Superior temporal gyrus (tissue), 1 donor: ENCODE data around the gene ASPDH.

Experiments
- DNase-seq: peaks from one replicate; pipeline ENCODE4 v3.0.0-alpha.2; 2016; ENCODE audit errors: extremely low spot score

Gene ASPDH

DNA sequence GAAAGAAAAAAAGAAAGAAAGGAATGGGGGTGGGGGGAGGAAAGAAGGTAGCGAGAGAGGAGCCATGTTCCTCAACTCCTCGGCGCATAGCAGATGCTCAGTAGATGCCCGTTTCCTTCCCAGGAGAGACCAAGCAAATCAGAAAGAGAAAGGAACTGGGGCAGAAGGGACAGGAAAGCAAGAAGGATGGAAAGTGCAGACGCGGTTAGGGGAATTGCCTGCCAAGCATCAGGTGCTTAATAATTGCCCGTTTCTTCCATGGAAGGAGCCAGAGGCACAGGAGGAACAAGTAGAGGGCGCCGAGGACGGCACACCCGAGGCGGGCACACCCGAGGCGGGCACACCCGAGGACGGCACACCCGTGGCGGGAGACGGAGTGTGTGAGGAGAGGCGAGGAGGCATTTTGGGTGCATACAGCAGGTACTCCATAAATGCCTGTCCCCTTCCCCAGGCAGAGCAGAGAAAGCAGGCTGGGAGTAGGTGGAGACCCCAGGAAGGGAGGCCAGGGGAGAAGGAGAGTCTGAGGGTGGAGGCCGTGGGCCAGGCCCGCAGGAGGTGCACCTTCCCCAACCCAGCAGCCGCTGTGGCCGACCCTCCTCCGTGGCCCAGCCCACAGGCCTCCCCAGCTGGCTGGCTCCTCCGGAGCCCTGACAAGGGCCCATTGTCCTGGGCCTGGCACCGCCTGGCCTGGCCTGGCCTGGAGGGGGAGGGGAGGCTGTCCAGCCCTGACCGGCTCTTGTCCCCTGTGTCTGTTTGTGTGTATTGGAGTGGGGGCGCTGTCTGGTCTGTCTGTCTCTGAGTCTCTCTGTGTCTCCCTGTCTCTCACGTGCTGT lies 17.3 kb downstream of the ASPDH start:
- peak; percentile 95 for DNase-seq

DNA sequence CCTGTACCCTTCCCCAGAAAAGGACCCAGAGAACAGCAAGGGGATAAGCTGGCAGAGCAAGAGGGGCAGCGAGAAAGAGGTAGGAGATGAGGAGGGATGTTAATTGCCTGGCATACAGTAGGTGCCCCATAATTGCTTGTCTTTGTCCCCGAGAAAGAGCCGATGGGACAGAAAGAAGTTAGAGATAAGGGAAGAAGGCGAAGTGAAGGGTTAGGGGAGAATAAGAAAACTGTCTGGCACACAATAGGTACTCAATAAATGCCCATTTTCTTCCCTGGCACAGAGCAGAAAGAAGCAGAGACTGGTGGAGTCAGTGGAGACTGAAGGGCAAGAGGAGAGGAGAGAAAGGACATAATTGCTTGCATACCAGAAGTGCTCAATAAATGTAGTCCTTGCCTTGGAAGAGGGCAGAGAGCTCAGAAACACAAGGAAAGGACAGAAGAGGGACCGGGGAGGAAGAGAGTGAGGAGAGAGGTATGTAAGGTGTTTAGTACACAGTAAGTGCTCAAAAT lies 18.6 kb downstream of the ASPDH start:
- DNase-seq, result no peak

DNA sequence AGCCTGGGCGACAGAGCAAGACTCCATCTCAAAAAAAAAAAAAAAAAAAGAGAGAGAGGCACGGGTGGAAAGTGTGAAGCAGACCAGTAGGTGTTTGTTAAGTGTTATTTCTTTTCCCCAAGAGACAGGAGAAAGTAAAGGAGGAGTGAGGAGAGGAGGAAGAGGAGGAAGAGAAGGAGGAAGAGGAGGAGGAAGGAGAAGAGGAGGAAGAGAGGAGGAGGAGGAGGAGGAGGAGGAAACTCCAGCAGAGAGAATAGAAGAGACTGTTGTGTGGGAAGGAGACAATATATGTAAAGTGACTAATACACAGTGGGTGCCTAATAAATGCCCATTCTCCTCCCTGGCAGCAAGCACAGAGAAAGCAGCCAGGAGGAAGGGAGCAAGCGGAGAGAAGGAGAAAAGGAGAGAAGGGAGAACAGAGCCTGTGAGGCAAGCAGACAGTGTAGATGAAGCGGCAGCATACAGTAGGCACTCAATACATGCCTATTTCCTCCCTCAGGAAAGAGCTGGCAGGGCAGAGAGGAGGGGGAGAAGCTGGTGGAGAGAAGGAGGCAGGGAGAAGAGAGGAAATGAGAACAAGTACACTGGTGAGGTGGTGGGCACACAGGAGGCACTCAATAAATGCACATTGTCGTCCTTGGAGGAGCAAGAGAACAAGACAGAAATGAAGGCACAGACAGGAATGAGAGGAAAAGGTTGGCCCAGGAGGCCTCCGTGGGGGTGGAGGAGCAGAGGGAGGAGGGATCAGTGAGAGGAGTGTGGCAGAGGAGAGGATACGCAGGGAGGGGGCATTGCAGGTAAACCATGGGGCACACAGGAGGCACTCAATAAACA lies 19.3 kb downstream of the ASPDH start:
- no peak for DNase-seq

DNA sequence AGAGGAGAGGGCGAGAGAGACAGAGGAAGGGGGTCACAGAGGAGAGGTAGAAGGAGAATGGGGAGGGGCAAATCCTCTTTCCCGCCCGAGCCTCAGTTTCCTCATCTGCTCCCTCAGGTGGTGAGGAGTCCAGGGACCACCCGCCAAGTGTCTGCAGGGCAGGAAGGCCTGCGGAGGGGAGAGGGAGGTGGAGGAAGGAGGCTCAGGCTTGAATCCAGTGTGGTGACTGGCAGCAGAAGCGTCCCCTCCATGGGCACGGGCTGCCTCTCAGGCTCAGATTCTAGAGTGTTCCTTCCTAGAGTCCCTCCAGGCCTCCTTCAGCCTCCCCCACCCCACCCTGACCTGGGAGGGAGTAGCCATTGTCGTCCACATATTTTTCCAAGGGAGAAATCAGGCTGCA lies 20.5 kb downstream of the ASPDH start:
- DNase-seq, result no peak

DNA sequence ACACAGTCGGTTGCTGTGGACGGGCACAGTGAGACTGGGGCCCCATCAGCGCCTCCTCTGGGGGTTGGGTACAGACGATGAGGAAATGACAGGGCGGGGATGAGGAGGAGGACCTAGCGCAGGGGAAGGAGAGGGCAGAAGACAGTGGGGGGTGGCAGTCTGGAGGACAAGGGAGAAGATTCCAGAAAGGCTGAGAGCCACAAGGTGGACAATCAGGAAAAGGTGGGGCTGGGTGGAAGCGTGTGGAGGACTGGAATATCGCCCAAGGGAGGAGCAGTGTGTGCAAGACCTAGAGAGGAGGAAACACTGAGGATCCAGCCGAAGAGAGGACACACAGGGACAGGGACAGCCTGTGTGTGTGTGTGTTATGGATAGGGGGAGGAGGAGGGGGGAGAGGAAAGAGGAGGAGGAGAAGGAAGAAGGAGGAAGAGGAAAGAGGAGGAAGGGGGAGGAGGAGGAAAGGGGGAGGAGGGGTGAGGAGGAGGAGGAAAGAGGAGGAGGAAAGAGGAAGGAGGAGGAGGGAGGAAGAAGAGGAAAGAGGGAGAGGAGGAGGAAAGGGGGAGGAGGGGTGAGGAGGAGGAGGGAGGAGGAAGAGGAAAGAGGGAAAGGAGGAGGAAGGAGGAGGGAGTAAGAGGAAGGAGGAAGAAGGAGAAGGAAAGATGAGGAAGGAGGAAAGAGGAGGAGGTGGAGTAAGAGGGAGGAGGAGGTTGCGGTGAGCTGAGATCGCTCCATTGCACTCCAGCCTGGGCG lies 21.2 kb downstream of the ASPDH start:
- no peak for DNase-seq

GRCh38 chr19:50490991-50491472 lies 22.7 kb downstream of the ASPDH start:
- no peak for DNase-seq

- no peak for DNase-seq
These were observed 23.3 kb downstream of the ASPDH start for GRCh38 chr19:50490411-50490811.

- no peak for DNase-seq
These were observed 24.2 kb downstream of the ASPDH start for GRCh38 chr19:50489461-50490011.

- no peak for DNase-seq
These were observed 25.1 kb downstream of the ASPDH start for GRCh38 chr19:50488389-50489194.

GRCh38 chr19:50486823-50487515 lies 26.7 kb downstream of the ASPDH start:
- no peak for DNase-seq

DNA sequence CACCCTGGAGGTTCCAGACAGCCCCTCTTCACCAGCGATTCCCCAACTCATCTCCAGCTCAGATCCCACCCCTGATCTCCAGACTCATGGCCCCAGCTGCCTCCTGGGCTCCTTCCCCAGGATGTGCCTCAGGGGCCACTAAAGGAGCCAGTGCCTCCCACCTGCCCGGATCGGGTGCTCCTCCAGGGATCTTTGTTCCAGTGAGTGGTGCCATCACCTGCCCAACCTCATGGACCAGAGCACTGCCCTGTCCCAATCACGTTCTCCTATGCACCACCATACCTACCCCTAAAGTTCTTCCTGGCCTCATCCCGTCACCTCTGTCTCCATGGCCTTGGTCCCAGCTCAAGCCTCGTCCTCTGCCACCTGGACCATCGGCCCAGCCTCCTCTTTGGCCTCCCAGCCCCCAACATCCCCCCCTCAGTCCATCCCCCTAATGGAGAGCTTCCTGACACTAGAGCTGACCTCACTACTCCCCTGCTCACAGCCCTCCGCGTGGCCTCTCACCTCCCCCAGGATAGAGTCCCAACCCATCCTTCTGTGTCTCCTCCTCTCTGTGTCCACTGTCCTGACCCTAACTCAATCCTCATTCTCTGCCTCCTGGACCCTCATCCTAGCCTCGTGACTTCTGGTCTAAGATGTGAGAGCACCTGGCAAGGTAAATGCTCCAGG lies 28.3 kb downstream of the ASPDH start:
- DNase-seq, result no peak

GRCh38 chr19:50482916-50483315 lies 30.8 kb downstream of the ASPDH start:
- DNase-seq, result peak; percentile 23

DNA sequence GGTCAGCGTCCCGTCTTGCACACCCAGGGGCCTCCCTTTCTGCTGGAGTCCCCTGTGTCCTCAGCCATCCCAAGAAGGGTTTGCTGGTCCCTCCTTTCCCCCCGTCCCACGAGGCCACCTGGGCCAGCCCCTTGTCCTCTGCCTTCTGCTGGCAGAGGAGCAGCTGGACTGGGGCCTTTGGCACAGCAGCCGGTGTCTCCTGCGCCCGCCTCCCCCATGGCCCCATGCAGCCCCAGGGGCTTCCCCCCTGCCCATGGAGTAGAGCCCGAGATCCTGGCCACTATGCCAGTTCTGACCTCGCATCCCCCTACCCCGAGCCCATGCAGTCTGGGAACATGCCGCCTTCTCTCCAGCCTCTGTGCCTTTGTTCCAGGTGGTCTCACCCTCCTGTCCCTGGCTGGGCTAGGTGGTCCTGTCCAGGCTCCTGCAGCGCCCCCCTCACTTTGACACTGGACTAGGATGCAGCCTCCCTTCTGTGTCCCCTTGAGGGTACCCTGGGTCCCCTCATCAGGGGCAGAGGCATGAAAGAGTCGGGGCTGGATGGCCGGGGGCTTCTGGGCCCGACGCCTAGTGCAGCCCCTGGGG lies 31.4 kb downstream of the ASPDH start:
- DNase-seq, result no peak

DNA sequence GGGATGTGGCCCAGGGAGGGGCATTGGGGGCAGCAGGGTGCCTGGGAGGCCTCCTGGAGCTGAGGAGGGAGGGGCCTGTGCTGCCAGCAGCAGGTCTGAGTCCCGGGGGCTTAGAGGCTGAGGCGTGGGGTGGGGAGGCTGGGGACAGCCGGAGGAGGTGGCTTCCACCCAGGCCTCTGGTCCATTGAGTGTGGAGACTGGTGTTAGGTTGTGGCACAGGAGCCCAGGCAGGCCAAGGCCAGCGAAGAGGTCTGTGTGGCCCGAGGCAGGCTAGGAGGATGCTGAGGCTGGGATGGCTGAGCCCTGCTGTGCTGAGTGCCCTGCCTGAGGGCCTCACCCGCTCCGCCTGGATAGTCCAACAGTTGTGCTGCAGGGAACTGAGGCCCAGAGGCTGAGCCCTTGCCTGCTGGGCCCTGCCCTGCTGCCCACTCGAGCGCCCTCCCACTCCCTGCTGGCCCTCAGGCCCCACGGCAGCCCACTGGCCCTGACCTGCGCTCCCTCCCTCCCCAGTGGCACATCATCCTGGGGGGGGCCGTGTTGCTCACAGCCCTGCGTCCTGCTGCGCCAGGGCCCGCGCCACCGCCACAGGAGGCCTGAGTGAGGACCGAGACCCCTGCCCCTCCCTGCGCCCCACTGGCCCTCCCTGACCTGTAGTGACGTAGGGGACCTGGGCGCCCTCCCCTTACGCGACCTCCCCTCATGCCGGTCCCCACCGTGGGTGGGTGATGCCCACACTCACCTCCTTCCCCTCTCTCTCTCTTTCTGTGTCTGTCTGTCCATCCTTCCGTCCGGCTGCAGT lies 32.2 kb downstream of the ASPDH start:
- DNase-seq, result no peak

DNA sequence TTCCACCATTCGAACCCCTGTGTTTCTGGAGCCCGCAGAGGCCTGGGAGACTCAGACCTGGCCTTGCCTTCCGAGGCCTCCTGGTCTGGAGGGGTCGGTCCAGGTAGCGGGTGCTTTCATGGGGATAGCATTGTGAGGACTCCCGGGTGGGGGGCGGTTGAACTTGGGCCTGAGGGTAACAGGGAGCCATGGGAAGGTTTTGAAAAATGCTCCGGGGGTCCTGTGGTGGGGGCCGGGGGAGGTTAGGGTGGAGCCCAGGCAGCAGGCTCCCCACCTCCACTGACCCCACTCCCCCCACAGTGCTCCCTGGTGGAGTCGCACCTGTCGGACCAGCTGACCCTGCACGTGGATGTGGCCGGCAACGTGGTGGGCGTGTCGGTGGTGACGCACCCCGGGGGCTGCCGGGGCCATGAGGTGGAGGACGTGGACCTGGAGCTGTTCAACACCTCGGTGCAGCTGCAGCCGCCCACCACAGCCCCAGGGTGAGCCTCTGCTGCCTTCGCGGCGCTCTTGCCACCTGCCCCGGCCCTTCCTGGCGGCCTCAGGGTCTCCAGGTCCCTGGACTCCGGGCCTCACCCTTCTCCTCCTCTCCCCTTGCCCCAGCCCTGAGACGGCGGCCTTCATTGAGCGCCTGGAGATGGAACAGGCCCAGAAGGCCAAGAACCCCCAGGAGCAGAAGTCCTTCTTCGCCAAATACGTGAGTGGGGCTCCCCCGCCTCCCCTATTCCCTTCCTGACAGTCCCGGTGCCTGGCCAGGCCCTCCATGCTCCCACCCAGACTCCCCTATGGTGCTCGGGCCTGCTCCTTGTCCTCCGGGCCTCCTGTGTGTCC lies 33.2 kb downstream of the ASPDH start:
- DNase-seq, result no peak

GRCh38 chr19:50479761-50480251 lies 33.9 kb downstream of the ASPDH start:
- no peak for DNase-seq
